ENCODE measurements around the gene KCNV2.

The KCNV2 gene

GRCh38 chr9:2761424-2761823, 44.1 kb downstream of the KCNV2 start:
- no peak for DNase-seq

- peak; percentile 69 for DNase-seq
Measured at GRCh38 chr9:2764353-2764752, 47.0 kb downstream of the KCNV2 start.

- no peak for DNase-seq
Measured at GRCh38 chr9:2765250-2765880, 48.1 kb downstream of the KCNV2 start.

GRCh38 chr9:2767800-2768677, 50.7 kb downstream of the KCNV2 start:
- DNase-seq, result no peak

- peak; percentile 69 for DNase-seq
Measured at GRCh38 chr9:2771087-2771486, 53.8 kb downstream of the KCNV2 start.

GRCh38 chr9:2771661-2772060, 54.4 kb downstream of the KCNV2 start:
- DNase-seq, result no peak

GRCh38 chr9:2777454-2777853, 60.1 kb downstream of the KCNV2 start:
- no peak for DNase-seq

- no peak for DNase-seq
Measured at GRCh38 chr9:2778816-2779215, 61.5 kb downstream of the KCNV2 start.

Data from hematopoietic multipotent progenitor cell treated with erythropoietin and hydrocortisone succinate and interleukin-3 and kit ligand, for 6 days (in vitro differentiated cells).